IMR-90 (cell line): Measurements from ENCODE around the gene TMCC1.
A peak's percentile ranks its signal among the peaks of the same experiment; 100 is the strongest.

Experiments used
- BHLHE40 ChIP-seq: fragments of 150-350 bp; IDR thresholded peaks from 2 replicates; pipeline ENCODE4 v1.6.1; 2016; ENCODE audit warnings: mild to moderate bottlenecking, low read depth, low read length
- CEBPB ChIP-seq: IDR thresholded peaks from 2 replicates; pipeline ENCODE4 v1.6.1; 2012; ENCODE audit warnings: low read depth, low read length, improper control_type of control experiment
- CHD1 ChIP-seq: IDR thresholded peaks from 2 replicates; pipeline ENCODE4 v1.6.1; 2012; ENCODE audit warnings: low read depth, low read length, improper control_type of control experiment
- CTCF ChIP-seq: conservative IDR thresholded peaks from 2 replicates; pipeline ENCODE4 v1.5.1; 2012; ENCODE audit warnings: mild to moderate bottlenecking, low read depth, low read length, improper control_type of control experiment
- MAZ ChIP-seq: IDR thresholded peaks from 2 replicates; pipeline ENCODE4 v1.6.1; 2012; ENCODE audit warnings: low read depth, mild to moderate bottlenecking, low read length, improper control_type of control experiment, moderate library complexity, borderline replicate concordance
- POLR2A ChIP-seq: IDR thresholded peaks from 2 replicates; pipeline ENCODE4 v1.6.1; 2012; ENCODE audit warnings: mild to moderate bottlenecking, low read depth, low read length
- RAD21 ChIP-seq: IDR thresholded peaks from 2 replicates; pipeline ENCODE4 v1.6.1; 2012; ENCODE audit warnings: low read length, improper control_type of control experiment
- RCOR1 ChIP-seq: IDR thresholded peaks from 2 replicates; pipeline ENCODE4 v1.6.1; 2012; ENCODE audit warnings: mild to moderate bottlenecking, low read length, improper control_type of control experiment; ENCODE audit not compliant: insufficient replicate concordance
- RFX5 ChIP-seq: IDR thresholded peaks from 2 replicates; pipeline ENCODE4 v1.8.0; 2012; ENCODE audit warnings: low read depth, mild to moderate bottlenecking, low read length, moderate library complexity
- SMC3 ChIP-seq: fragments of 150-350 bp; IDR thresholded peaks from 2 replicates; pipeline ENCODE4 v1.6.1; 2016; ENCODE audit warnings: low read depth, mild to moderate bottlenecking, antibody characterized with exemption, low read length, moderate library complexity
- TF ChIP-seq, protein P1 (sequence below): fragments of 150-350 bp; IDR thresholded peaks from 2 replicates; pipeline ENCODE4 v1.6.1; 2017; ENCODE audit warnings: mild to moderate bottlenecking, antibody characterized with exemption, low read length, low read depth

GRCh38 chr3:129829640-129830039 lies 63.9 kb downstream of the TMCC1 start:
- no peak for TF ChIP-seq POLR2A
- peak; percentile 93 for TF ChIP-seq CTCF
- peak; percentile 23; the same call in 1 of the 2 replicates for TF ChIP-seq CEBPB
- no peak for TF ChIP-seq RCOR1
- TF ChIP-seq CHD1: no peak
- TF ChIP-seq, protein P1, sequence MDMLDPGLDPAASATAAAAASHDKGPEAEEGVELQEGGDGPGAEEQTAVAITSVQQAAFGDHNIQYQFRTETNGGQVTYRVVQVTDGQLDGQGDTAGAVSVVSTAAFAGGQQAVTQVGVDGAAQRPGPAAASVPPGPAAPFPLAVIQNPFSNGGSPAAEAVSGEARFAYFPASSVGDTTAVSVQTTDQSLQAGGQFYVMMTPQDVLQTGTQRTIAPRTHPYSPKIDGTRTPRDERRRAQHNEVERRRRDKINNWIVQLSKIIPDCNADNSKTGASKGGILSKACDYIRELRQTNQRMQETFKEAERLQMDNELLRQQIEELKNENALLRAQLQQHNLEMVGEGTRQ: no peak
- peak; percentile 92 for TF ChIP-seq RAD21
- TF ChIP-seq RFX5: no peak
- TF ChIP-seq BHLHE40: no peak
- peak; percentile 88 for TF ChIP-seq SMC3
- TF ChIP-seq MAZ: no peak
